Measurements from ENCODE around the gene ORC3.

The ORC3 gene

DNA sequence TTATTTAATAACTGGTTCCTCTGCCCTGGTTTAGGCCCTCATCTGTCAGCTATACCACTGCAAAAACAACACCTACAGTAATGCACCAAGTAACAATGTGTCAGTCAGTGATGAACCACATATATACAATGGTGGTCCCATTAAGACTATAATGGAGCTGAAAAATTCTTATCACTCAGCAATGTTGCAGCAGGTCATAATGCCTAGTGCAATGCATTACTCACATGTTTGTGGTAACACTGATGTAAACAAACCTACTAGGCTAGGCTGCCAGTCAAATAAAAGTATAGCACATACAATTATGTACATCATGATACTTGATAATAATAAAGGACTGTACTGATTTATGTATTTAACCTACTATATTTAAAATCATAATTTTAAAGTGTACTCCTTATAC, 31.5 kb upstream of the ORC3 start:
- no peak overlapping the region for H3K4me3 ChIP-seq (ENCODE audit: severe bottlenecking)
- no peak overlapping the region for H3K27ac ChIP-seq (ENCODE audit: poor library complexity, severe bottlenecking)
- no peaks in the 10 kb centered on the region for H3K4me1 ChIP-seq (ENCODE audit: insufficient read depth, poor library complexity, severe bottlenecking)
- H3K9me3 ChIP-seq (ENCODE audit: severe bottlenecking) = no peaks in the 10 kb centered on the region
- no peaks in the 10 kb centered on the region for H3K27me3 ChIP-seq (ENCODE audit: insufficient read depth, poor library complexity, severe bottlenecking)
- ATAC-seq (ENCODE audit: low read depth) (no peak), DNase-seq (ENCODE audit: low spot score) (no peak)
- peaks cover 79% of the 10 kb centered on the region for H3K36me3 ChIP-seq (ENCODE audit: low read depth)
- TF ChIP-seq, protein P1, sequence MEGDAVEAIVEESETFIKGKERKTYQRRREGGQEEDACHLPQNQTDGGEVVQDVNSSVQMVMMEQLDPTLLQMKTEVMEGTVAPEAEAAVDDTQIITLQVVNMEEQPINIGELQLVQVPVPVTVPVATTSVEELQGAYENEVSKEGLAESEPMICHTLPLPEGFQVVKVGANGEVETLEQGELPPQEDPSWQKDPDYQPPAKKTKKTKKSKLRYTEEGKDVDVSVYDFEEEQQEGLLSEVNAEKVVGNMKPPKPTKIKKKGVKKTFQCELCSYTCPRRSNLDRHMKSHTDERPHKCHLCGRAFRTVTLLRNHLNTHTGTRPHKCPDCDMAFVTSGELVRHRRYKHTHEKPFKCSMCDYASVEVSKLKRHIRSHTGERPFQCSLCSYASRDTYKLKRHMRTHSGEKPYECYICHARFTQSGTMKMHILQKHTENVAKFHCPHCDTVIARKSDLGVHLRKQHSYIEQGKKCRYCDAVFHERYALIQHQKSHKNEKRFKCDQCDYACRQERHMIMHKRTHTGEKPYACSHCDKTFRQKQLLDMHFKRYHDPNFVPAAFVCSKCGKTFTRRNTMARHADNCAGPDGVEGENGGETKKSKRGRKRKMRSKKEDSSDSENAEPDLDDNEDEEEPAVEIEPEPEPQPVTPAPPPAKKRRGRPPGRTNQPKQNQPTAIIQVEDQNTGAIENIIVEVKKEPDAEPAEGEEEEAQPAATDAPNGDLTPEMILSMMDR (IDR thresholded peaks at IDR 0.05; ENCODE audit: poor library complexity, severe bottlenecking) = no peak

DNA sequence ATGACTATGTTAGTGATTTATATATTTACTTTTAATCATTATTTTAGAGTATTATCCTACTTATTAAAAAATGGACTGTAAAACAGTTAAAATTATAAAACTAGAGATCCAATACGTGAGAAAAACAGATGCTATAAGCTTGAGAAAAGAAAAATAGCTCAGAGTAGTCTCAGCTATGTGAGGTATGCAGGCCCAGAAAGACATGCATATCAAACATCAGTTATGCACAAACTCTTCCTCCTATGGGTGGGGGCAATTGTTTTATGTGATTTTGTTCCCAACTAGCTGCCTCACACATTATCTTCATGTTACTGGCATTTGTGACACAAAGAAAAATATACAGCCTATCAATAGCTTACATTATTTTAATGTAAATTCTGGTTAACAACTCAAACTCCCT, 28.9 kb upstream of the ORC3 start:
- Histone ChIP-seq H3K4me1 (ENCODE audit: insufficient read depth, poor library complexity, severe bottlenecking) (no peaks in the 10 kb centered on the region), H3K27ac (ENCODE audit: poor library complexity, severe bottlenecking) (no peak overlapping the region), H3K36me3 (ENCODE audit: low read depth) (peaks cover 72% of the 10 kb centered on the region), H3K9me3 (ENCODE audit: severe bottlenecking) (no peaks in the 10 kb centered on the region), H3K4me3 (ENCODE audit: severe bottlenecking) (no peak overlapping the region), H3K27me3 (ENCODE audit: insufficient read depth, poor library complexity, severe bottlenecking) (no peaks in the 10 kb centered on the region)
- DNase-seq (ENCODE audit: low spot score) (no peak), ATAC-seq (ENCODE audit: low read depth) (no peak)
- TF ChIP-seq, protein P1 (IDR thresholded peaks at IDR 0.05; ENCODE audit: poor library complexity, severe bottlenecking) = no peak

DNA sequence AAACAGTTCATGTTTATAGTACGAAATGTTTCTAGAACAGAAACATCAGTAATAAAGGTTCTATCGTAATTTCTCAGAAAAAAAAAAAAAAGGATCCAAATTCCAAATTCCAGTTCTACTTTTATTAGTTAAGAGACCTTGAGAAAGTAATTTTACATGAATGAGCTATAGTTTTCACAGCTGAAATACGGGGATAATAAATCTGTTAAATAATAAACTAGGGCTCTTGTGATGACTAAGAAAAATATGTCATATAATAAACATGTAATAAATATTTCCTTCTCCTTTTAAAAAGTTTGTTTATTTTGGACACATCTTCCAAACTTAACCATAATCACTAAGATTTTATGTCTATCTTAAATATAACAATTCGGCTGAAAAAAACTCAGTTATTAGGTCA, 17.9 kb upstream of the ORC3 start:
- Histone ChIP-seq H3K27me3 (ENCODE audit: insufficient read depth, poor library complexity, severe bottlenecking) (no peaks in the 10 kb centered on the region), H3K4me1 (ENCODE audit: insufficient read depth, poor library complexity, severe bottlenecking) (peaks cover 18% of the 10 kb centered on the region), H3K9me3 (ENCODE audit: severe bottlenecking) (no peaks in the 10 kb centered on the region), H3K27ac (ENCODE audit: poor library complexity, severe bottlenecking) (no peak overlapping the region), H3K4me3 (ENCODE audit: severe bottlenecking) (no peak overlapping the region), H3K36me3 (ENCODE audit: low read depth) (peaks cover 14% of the 10 kb centered on the region)
- TF ChIP-seq, protein P1 (IDR thresholded peaks at IDR 0.05; ENCODE audit: poor library complexity, severe bottlenecking) = no peak
- ATAC-seq (ENCODE audit: low read depth) (no peak), DNase-seq (ENCODE audit: low spot score) (no peak)

DNA sequence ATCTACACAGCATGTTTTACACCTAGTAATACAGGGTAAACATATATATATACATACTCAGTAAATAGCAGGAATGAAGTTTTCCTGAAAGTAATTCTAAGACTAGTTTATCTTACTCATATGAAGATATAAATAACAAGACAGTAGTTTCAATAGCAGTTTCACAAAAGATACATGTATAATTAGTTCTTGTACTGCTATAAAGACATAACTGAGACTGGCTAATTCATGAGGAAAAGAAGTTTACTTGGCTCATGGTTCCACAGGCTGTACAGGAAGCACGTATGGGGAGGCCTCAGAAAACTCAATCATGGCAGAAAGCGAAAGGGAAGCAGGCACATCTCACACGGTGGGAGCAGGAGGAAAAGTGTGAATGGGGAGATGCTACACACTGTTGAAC, 17.1 kb upstream of the ORC3 start:
- Histone ChIP-seq H3K4me3 (ENCODE audit: severe bottlenecking) (no peak overlapping the region), H3K9me3 (ENCODE audit: severe bottlenecking) (no peaks in the 10 kb centered on the region), H3K36me3 (ENCODE audit: low read depth) (peaks cover 19% of the 10 kb centered on the region), H3K27me3 (ENCODE audit: insufficient read depth, poor library complexity, severe bottlenecking) (no peaks in the 10 kb centered on the region), H3K27ac (ENCODE audit: poor library complexity, severe bottlenecking) (no peak overlapping the region), H3K4me1 (ENCODE audit: insufficient read depth, poor library complexity, severe bottlenecking) (peaks cover 18% of the 10 kb centered on the region)
- DNase-seq (ENCODE audit: low spot score) = no peak
- ATAC-seq (ENCODE audit: low read depth) = no peak
- TF ChIP-seq, protein P1 (IDR thresholded peaks at IDR 0.05; ENCODE audit: poor library complexity, severe bottlenecking) = no peak

DNA sequence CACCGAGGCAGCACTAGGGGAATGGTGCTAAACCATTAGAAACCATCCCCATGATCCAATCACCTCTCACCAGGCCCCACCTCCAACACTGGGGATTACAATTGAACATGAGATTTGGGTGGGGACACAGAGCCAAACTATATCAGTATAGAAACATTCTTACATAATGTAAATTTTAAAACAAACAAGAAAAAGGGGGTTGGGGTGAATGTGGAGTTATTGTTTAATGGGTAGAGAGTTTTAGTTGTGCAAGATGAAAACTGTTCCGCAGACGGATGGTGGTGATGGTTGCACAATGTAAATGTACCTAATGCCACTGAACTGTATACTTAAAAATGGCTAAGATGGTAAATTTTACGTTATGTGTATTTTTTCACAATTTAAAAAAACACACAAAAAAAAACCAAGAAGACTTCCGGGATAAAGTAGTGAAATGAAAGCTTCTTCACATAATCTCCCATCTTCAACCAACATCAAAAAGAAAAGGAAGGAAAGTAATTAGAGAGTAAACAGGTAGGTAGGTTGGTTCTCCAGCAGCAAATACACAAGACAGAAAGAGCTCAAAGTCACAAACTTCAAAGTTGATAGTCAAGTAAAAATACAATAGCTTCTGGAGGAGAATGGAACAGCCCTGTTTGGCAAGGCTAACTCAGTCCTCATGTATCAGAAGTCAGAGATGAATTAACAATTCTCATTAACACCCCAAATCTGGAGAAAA, 16.5 kb upstream of the ORC3 start:
- Histone ChIP-seq H3K9me3 (ENCODE audit: severe bottlenecking) (no peaks in the 10 kb centered on the region), H3K4me3 (ENCODE audit: severe bottlenecking) (no peak overlapping the region), H3K27me3 (ENCODE audit: insufficient read depth, poor library complexity, severe bottlenecking) (no peaks in the 10 kb centered on the region), H3K27ac (ENCODE audit: poor library complexity, severe bottlenecking) (no peak overlapping the region), H3K4me1 (ENCODE audit: insufficient read depth, poor library complexity, severe bottlenecking) (peaks cover 18% of the 10 kb centered on the region), H3K36me3 (ENCODE audit: low read depth) (peaks cover 19% of the 10 kb centered on the region)
- ATAC-seq (ENCODE audit: low read depth) (no peak), DNase-seq (ENCODE audit: low spot score) (no peak)
- TF ChIP-seq, protein P1 (IDR thresholded peaks at IDR 0.05; ENCODE audit: poor library complexity, severe bottlenecking) = no peak
